Measurements from ENCODE around the gene PALB2. TPM values are rescaled to one million over a fixed set of nuclear protein-coding genes. Genes with fewer than 3 reads are reported as not detected.
A peak's percentile ranks its signal among the peaks of the same experiment; 100 is the strongest.

The PALB2 gene
- total RNA-seq, 1 experiment from 2014 or later = 40.3 TPM

DNA sequence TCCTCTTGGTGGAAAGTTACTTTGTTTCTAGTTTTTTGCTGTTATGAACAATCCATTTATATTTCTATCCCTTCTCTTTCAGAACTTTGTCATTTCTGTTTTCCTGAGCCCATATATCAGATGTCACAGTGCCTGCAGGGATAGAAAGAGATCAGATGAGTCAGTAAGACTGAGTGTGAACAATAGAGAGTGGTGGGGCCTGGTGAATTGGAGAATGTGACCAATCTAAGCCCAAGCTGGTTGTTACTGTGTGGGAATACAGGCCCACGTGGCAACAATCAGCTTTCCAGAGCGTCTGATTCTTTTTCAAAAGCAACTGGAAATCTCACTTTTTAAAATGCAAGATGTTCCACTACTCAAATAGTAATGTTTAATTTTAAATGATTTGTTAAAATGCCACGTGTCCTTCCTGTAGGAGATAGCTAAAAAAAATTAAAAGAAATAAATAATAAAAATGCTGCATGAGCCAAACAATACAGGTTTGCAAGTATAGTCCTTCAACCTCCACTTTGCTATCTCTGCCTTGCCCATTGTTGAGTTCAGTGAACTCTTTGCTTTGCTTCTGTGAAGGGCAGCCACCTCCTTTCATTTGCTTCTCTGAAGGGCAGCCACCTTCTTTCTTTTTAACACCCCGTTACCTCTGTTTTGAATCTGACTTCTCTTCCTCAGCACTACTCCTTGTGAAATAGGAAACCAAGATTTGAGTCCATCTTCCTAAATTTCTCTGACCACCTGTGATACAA lies 9.7 kb upstream of the PALB2 start:
- Histone ChIP-seq H3K9ac (ENCODE audit: extremely low read depth, insufficient read length, low read length) (no peak overlapping the region), H4K91ac (ENCODE audit: insufficient read length, low read depth, low read length) (no peak overlapping the region), H4K20me1 (ENCODE audit: control insufficient read depth, insufficient read depth, insufficient read length) (no peaks in the 10 kb centered on the region), H3K18ac (ENCODE audit: insufficient read length, low read depth, low read length) (no peak overlapping the region), H2BK12ac (ENCODE audit: insufficient read length, low read depth, low read length) (no peak overlapping the region), H3K23ac (ENCODE audit: insufficient read length, low read depth, low read length) (no peak overlapping the region), H4K8ac (replicated peaks; ENCODE audit: insufficient read length, low read depth, low read length) (no peak overlapping the region), H3K56ac (ENCODE audit: insufficient read length, low read depth, low read length) (no peak overlapping the region), H3K4me2 (ENCODE audit: insufficient read depth, insufficient read length, low read length) (no peak overlapping the region), H2BK15ac (ENCODE audit: low read depth, low read length) (no peak overlapping the region), H4K5ac (ENCODE audit: insufficient read length, low read depth, low read length) (no peak overlapping the region), H3K23me2 (ENCODE audit: insufficient read length, low read depth, low read length, poor library complexity, severe bottlenecking) (no peaks in the 10 kb centered on the region), H2BK20ac (ENCODE audit: low read depth, low read length, poor library complexity, severe bottlenecking) (no peak overlapping the region), H2BK5ac (ENCODE audit: insufficient read length, low read length) (no peak overlapping the region), H3T11ph (ENCODE audit: low read length) (no peak overlapping the region), H2BK120ac (ENCODE audit: low read depth, low read length, poor library complexity, severe bottlenecking) (no peak overlapping the region), H3K4ac (ENCODE audit: low read depth, low read length) (no peak overlapping the region), H3K4me1 (ENCODE audit: insufficient read depth, low read length) (no peaks in the 10 kb centered on the region), H2AFZ (ENCODE audit: low read length) (no peak overlapping the region), H3K79me2 (ENCODE audit: insufficient read depth, low read length) (peaks cover 4% of the 10 kb centered on the region; the same call in 1 of the 2 replicates), H3K14ac (ENCODE audit: insufficient read depth, low read length) (no peak overlapping the region), H2AK5ac (ENCODE audit: insufficient read length, low read length) (no peak overlapping the region), H3K27ac (ENCODE audit: insufficient read length, low read depth, low read length) (no peak overlapping the region), H3K79me1 (ENCODE audit: insufficient read depth, low read depth, low read length, poor library complexity, severe bottlenecking) (peaks cover 3% of the 10 kb centered on the region), H3K9me3 (ENCODE audit: control insufficient read depth, low read depth, low read length) (no peaks in the 10 kb centered on the region), H3K27me3 (ENCODE audit: insufficient read depth, low read length) (no peaks in the 10 kb centered on the region)
- H3K4me1 Mint-ChIP-seq = peaks cover 3 to 7% of the 10 kb centered on the region in 2 experiments; a peak in 3 of 4 replicates
- H3K27me3 Mint-ChIP-seq (ENCODE audit: low read depth) = no peaks in the 10 kb centered on the region
- H3K27ac Mint-ChIP-seq = peak overlapping the region in 2 of 3 experiments; percentile 36 to 73; a peak in 3 of 7 replicates
- no peak for DNase-seq
- TF ChIP-seq, protein P1, sequence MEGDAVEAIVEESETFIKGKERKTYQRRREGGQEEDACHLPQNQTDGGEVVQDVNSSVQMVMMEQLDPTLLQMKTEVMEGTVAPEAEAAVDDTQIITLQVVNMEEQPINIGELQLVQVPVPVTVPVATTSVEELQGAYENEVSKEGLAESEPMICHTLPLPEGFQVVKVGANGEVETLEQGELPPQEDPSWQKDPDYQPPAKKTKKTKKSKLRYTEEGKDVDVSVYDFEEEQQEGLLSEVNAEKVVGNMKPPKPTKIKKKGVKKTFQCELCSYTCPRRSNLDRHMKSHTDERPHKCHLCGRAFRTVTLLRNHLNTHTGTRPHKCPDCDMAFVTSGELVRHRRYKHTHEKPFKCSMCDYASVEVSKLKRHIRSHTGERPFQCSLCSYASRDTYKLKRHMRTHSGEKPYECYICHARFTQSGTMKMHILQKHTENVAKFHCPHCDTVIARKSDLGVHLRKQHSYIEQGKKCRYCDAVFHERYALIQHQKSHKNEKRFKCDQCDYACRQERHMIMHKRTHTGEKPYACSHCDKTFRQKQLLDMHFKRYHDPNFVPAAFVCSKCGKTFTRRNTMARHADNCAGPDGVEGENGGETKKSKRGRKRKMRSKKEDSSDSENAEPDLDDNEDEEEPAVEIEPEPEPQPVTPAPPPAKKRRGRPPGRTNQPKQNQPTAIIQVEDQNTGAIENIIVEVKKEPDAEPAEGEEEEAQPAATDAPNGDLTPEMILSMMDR (conservative IDR thresholded peaks at IDR 0.05) = no peak
- WGBS (ENCODE audit: extremely low coverage, insufficient read length, low lambda C conversion rate) = no CpG with 5 or more reads among the region's 4 CpGs
- no peaks in the 10 kb centered on the region for H3K9me3 Mint-ChIP-seq
- H3K36me3 Mint-ChIP-seq (ENCODE audit: insufficient read depth in 1 of 3, low read depth in 3 of 3) = peaks cover 18 to 52% (median 35%) of the 10 kb centered on the region in 3 experiments; a peak in 6 of 7 replicates
- H3K4me3 Mint-ChIP-seq = no peak overlapping the region
